Stimulated activated CD4-positive, alpha-beta T cell treated with anti-CD3 and anti-CD28 coated beads, Interleukin-2, amount 100 ng/mL, for 4 hours (primary cell): ENCODE measurements around the gene PRSS2.
"Not testable (repeated sequence)": the region's sequence is repeated elsewhere in the genome, so short reads cannot be mapped to it uniquely, and the experiment has no call there.

Experiments used
- DNase-seq: peaks from one replicate; pipeline ENCODE4 v3.0.0-alpha.2; 2020; ENCODE audit warnings: low read depth

PRSS2 gene

DNA sequence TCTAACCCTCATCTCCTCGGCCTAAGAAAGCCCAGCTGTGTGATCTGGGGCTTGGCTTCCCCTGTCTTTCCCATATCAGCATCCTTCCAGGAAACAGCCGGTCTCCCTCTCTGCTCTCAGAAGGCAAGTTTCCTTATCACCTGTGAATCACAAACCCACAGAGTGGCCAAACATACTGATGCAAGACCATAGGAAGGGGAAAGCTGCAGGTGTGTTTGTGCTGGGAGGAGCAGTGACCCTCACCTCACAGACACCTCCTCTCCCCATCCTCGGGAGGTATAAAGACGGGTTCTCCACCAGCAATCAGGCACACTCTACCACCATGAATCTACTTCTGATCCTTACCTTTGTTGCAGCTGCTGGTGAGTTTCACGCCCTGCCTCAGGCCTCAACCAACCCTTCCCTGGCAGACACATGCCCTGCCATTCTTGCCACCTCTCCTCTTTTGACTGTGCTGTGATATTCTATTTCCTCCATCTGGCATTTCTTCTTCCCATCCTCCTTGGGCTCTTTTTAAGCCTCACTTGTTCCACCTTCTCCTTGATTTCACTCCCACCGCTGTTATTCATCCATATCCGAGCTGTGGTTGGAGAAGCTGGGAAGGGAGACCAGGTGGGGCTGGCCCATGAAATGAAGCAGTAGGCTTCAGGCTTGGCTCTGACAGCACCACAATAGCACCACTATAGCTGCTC lies at the start of gene PRSS2:
Gene PRSS2, plus strand, starts transcription at position 310 of the 692 bp plus-strand sequence. Its CDS starts 13 bp downstream, at position 323.
- no peak for DNase-seq

DNA sequence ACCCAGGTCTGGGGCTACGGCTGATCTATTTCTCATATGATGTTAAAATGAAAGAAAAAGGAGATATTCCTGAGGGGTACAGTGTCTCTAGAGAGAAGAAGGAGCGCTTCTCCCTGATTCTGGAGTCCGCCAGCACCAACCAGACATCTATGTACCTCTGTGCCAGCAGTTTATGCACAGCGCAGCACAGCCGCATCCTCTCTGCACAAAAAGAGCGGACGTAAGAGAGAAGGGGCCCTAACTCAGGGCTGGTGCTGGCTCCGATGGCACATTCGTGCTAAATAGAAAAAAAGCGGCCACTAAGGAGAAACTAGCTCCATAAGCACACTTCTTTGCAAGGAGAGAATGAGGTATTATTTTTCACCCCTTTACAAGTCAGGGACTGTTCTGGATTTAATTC lies 49.8 kb upstream of the PRSS2 start:
- DNase-seq, result no peak

DNA sequence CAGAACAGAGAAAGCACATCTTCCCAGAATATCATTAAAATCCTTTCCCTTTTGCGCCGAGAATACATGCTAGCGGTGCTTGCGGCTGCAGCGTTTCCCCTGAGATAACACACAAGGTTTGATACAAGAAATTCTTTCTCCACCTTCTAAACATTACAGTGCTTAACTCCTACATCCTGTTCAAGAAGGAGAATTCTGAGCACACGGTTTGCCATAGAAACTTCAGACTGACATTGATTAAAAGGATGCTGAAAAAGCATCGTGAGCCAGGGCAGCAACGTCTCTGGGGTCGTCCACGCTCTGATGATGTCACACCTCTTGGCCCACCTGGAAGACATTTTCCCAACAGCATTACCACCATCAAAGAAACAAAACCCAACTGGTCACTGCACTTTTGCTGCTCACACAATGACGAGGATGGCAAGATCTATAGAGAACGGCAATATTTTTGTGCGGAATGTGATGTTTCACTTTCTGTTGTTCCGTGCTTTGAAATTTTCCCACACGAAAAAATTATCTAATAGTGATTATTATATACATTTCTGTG lies 48.4 kb upstream of the PRSS2 start:
- no peak for DNase-seq

DNA sequence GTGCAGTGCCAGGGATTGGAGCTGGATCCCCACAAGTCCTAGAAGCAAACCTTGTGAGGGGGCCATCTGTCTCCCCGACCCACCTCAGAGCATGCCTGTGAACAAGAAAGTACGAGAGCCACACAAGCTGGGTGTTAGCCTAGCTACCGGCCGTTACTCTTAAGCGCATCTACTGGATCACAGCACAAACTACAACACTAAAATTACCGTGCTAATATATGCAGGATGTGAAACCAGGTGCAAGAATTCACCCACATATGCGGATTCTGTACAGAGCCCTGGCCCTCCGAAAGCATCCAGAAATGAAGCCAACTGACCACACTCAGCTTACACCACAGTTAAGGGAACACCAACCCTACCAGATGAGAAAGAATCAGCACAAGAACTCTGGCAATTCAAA lies 37.5 kb upstream of the PRSS2 start:
- no peak for DNase-seq

DNA sequence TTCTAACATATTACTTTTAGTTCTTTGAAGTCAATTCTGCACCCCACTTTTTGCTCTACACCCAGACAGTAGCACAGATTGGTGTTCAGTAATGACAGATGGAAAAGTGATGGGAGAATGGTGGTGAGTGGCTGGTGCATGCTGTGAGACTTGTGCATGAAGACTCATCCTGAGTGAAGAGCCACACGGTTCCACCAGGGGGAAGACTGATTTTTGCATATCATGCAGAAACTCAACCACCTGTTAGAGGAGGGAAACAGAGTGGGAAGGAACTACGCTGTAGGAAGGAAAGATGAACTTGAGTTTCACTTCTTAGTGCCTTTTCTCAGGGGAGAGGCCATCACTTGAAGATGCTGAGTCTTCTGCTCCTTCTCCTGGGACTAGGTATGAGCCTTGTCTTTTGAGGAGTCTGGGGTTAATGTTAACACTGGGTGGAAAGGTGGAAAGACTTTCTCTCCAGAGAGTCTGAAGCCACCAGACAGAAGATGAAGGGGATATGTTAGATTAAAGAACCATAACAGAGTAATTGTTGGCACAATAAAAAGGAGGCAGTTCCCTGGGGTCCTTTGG lies 30.8 kb upstream of the PRSS2 start:
- DNase-seq, result no peak

DNA sequence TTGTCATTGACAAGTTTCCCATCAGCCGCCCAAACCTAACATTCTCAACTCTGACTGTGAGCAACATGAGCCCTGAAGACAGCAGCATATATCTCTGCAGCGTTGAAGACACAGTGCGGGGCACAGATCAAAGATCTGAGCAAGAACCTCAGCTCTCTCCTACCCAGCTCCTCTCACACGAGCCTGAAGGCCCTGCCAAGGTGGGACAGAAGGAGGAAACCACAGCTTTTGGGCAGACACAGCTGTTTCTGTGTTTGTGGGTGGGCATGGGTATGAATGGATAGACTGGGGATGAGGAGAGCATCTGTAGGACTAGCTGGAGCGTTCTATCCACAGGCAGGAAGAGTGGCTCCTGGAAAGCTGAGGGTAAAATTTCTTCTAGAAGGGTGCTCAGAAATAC lies 30.0 kb upstream of the PRSS2 start:
- DNase-seq, result no peak

DNA sequence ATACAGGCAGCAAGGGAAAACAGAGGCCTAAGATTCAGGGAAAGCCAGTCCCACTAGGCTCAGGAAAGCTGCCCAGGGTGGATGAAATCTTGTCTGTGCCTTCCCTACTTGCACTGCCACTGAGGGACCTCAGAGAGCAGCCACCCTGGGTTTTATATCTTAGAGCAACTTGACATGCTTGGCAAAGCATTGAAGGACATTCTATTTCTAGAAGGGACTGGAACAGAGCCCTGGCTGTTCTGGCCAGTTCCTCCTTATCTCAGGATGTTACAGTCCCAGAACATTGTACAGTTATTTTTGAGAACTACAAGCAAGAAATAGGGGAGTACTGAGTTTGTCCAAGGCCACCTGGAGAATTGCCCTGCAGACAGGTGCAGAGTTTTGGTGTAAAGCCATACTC lies 28.8 kb upstream of the PRSS2 start:
- not testable (repeated sequence) for DNase-seq

DNA sequence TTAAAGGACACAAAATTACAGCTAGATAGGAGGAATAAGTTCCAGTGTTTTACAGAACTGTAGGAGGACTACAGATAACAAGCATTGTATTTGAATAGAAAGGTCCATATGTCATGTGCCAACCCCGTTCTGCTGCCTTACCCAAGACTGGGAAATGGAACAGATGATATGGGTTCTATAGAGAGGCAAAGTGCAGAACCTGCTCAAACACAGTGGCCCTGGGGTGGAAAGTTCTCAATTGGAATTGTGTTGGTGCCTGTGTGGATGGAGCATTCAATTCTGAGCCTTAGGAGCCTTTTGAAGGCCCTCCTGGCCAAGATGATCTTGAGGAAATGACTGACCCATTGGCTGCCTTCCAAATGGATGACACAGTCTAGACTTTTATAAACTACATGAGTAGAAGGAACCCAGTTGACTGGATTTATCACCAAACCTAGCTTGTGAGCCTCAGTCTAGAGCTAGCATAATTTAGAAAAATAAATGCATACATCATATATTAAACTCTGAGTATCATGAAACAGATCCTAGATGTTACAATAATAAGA lies 25.6 kb upstream of the PRSS2 start:
- no peak for DNase-seq

DNA sequence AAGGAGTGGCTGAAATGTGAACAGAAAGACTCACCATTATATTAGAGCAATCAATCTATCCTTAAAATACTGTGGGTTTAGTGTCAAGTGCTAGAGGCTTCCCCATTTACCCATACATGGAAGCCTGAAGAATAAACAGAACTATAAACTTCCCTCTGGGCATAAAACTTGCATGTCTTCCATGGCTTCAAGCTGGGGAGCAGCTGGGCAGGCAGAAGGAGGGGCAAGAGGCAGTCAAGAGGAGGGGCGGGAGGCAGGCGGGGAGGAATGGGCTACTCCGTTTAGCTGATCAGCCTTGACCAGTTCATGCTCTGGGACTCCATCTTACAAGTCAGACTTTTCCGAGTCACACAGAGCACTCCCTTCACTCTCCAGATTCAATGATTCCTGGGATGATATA lies 25.0 kb upstream of the PRSS2 start:
- no peak for DNase-seq

DNA sequence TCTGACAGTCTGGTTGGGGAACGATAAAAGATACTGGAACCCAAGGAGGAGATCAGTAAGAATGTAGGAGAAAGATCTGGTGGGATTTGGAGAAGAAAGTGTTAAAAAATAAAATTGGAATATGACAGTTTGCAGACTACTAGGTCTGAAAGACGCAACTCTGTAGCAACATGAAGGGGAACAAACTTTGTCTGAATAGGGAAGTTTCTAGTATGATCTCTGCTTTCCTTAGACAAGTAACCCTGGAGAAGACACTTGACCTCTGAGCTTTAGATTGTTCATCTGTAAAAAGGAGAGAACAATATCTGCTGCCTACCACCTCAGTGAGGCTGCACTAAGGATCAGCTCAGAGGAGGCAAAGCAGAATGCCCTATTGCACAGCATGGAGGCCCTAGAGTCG lies 24.5 kb upstream of the PRSS2 start:
- DNase-seq, result no peak

DNA sequence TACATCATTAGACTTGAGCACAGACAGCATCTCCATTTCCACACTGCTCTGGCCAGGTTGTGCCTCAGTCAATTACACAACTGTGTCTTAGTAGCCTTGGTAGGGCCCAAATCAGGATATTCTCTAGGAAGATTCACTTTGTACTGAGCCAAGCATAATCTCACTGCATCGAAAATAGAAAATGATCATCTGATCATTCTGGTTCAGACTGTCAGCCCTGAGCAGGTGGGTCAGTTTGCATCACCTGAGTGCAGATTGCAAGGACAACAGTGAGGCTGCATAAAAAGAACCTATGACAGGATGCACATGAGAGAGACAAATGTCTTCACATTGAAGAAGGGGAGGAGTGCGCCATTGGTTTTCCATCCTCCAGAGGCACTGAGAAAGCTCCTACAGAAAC lies 22.4 kb upstream of the PRSS2 start:
- not testable (repeated sequence) for DNase-seq

DNA sequence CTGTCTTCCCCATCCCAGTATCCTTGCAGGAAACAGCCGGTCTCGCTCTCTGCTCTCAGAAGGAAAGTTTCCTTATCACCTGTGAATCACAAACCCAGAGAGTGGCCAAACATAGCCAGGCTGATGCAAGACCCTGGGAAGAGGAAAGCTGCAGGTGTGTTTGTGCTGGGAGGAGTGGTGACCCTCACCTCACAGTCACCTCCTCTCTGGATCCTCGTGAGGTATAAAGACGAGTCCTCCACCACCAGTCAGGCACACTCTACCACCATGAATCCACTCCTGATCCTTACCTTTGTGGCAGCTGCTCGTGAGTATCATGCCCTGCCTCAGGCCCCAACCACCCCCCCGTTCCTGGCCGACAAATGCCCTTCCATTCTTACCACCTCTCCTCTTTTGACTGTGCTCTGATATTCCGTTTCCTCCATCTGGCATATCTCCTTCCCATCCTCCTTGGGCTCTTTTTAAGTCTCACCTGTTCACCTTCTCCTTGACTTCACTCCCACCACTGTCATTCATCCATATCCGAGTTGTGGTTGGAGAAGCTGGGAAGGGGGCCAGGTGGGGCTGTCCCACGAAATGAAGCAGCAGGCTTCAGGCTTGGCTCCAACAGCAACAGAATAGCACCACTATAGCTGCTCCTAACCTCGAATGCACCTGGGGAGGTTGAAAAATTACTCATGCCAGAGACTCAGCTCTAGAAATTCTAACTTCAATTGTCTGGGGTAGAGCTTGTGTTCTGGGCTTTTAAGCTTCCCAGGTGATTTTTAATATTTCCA lies 21.4 kb upstream of the PRSS2 start, which contains the start of gene PRSS1:
Gene PRSS1, plus strand, starts transcription at position 255 of the 776 bp plus-strand sequence. Its CDS starts 13 bp downstream, at position 268.
- no peak for DNase-seq

DNA sequence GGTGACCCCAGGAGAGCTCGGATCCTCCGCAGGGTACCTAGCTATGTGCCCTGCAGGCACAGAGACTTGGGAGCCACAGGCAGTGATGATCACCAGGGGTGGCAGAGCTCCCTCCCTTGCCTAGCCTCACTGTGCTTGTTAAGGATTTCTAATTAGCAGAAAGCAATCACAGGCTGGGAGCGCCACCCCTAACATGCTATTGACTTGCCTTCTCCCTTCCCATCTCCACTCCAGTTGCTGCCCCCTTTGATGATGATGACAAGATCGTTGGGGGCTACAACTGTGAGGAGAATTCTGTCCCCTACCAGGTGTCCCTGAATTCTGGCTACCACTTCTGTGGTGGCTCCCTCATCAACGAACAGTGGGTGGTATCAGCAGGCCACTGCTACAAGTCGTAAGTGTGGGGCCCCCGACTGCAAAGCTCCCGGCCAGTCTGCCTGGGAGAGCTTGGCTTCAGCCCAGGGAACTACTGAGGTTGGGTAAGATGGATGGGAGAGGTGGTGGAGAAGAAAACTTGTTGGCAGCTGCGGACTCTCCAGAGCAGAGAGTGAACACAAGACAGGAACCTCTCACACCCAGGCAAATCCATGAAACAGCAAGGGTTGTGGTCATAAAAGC lies 20.3 kb upstream of the PRSS2 start:
- no peak for DNase-seq

DNA sequence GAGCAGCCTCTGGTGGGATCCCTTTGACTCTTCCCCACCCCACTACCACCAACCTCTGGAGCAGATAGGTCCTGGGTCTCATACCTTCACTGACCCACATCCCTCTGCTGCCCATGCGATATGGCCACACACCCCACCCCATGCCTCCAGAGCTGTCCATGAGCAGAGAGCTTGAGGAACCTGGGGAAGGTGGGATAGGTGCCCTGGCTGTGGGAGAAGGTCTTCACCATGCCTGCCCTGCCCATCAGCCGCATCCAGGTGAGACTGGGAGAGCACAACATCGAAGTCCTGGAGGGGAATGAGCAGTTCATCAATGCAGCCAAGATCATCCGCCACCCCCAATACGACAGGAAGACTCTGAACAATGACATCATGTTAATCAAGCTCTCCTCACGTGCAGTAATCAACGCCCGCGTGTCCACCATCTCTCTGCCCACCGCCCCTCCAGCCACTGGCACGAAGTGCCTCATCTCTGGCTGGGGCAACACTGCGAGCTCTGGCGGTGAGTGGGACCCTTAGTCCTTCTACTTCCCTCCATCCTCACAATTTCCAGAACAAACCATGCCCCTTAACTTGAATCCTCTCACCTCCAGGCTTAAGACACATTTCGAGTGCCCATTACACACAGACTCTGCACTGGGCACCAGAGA lies 19.1 kb upstream of the PRSS2 start:
- DNase-seq, result not testable (repeated sequence)

DNA sequence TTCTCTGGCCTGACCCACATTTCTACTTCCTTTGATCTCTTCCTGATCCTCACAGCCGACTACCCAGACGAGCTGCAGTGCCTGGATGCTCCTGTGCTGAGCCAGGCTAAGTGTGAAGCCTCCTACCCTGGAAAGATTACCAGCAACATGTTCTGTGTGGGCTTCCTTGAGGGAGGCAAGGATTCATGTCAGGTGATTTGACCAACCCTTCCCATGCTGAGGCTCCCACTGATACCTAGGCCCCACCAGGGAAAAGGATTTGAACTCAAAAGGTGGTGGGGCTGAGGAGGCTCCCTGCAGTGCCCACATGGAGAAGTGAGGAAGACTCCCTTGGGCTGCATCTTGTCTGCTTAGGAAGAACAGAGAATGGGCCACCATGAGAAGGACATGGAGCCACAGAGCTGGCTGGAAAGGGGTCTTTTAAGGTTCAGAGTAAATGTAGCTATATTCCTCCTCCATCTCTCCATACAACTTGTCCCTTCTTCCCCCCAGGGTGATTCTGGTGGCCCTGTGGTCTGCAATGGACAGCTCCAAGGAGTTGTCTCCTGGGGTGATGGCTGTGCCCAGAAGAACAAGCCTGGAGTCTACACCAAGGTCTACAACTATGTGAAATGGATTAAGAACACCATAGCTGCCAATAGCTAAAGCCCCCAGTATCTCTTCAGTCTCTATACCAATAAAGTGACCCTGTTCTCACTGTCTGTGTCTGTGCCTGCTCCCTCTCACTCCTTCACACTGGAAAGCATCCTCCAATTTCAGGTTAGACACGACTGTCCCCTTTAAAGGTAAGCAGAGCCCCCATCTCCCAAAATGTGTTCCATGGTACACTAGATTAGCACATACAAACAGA lies 18.2 kb upstream of the PRSS2 start:
- DNase-seq, result no peak

DNA sequence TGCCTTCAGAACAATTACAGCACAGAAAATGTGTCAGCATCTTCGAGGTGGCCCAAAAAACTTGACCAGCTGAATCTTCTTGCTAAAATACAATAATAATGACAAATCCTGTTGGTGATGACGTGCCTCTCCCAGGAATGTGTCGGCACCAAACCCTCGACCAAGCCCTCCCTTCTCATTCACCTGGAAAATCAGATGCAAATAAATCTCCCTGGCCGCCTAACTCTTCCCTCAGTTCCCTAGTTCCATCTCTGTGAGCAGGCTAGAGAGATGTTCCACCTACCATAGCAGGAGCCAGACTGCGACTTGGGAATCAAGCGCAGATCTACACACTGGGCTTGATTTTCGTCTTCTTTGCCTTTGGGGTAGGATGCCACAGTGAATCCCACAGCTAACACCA lies 17.4 kb upstream of the PRSS2 start:
- DNase-seq, result no peak

DNA sequence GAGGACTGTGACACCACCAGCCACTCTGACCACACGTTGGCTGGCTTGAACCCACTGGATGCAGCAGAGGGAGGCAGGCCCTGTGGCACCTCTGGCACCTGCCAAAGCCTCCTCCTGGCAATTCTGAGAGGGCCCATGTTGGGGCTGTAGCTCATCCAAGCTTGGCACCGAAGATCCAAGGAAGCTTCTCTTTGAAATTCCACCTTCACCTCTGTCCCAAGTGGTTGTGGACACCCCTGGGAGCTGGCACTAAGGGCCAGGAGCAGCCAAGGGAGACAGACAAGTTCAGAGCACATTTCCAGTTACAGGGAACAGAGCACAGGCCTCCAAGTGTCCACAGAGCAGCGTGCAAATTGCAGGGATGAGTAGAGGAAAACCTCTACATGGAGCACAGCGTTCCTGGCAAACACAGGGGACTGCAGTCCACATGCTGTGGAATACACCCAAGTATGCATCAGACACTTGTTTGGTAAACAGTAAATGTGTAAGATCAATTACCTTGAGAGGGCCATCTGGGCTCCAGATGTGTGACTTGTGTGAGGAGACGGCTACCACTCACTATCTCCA lies 16.8 kb upstream of the PRSS2 start:
- not testable (repeated sequence) for DNase-seq

DNA sequence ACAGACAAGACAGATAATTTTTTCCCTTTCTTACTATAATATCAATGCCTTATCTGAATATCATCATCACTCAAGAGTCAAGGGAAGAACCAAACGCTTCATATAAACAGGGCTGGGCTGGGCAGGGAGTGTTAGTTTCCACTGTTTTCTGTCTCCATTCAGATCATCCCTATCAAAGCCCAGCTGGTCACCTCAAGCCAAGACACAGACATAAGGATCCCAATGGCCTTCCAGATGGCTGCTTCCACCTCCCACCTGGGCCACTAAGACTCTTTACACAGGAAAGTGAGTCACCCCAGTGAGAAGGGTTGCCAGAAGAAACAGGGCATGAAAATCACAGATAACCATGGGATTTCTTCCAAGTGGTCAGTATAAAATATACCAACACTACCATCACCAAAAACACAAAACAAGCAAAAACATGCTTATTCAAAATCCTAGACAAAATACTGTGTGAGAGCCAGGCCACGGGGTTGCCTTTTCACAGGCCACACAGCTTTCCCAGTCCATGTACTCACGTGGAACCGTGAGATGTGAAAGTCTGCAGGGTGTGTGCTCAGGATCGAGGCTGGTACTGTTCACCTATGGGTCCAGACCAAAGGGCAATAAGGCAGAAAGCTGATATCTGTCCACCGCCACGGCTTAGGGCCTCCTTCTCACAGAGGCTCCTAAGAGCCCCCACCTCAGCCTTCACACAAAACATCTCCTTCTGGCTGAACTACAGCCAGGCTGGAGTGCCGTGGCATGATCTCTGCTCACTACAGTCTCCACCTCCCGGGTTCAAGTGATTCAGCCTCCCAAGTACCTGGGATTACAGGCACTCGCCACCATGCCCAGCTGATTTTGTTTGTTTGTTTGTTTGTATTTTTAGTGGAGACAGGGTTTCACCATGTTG lies 15.8 kb upstream of the PRSS2 start:
- DNase-seq, result no peak

DNA sequence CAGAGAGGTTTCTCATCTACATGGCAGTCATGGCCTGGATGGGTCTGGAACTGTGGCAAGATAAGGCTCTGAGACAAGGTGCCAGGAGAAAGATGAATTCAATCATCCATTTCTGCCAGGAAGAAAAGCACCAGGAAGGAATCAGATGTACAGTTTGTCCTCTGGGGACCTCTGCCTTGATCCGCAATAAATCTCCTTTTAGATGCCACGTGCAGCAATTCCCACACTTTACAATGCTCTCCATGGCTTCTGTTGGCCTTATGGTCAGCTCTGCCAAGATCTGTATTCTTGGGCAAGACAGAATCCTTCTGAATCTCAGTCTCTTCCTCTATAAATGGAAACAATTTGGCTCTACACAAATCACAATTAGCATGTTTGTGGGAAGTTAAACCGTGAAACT lies 12.5 kb upstream of the PRSS2 start:
- not testable (repeated sequence) for DNase-seq
